HCT116 (cell line): ENCODE data around the gene AVP. TPM values are rescaled to one million over a fixed set of nuclear protein-coding genes. Genes with fewer than 3 reads are reported as not detected.

Experiments used
- ATAC-seq: fragments of 200-7000 bp; cut with Tn5 transposase; 2 replicates; pipeline ENCODE4 v1.9.1; 2020; ENCODE audit warnings: mild to moderate bottlenecking, moderate library complexity
- BruUV-seq: library from RNA; stranded (reverse); fragments of 400-500 nt; replicated peaks from 2 replicates; lab custom pipeline; 2021; lab: Mats Ljungman, UMichigan
- CTCF ChIA-PET: fragments of 300-600 bp; sonication (Branson Sonifier 250); formaldehyde crosslinking; loops from one replicate; lab custom pipeline; 2021; ENCODE audit warnings: antibody characterized with exemption; lab: Charles Lee
- POLR2A ChIA-PET: fragments of 300-600, 350-600 bp; sonication (Branson Sonifier 250); formaldehyde crosslinking; loops from one replicate; lab custom pipeline; 2021; ENCODE audit warnings: antibody characterized with exemption; lab: Charles Lee
- RAD21 ChIA-PET, 2 experiments: fragments of 300-600 bp; sonication (Branson Sonifier 250); formaldehyde crosslinking; loops; one replicate each; lab custom pipeline; 2023; ENCODE audit warnings: low total read pairs in 2 of 2; ENCODE audit not compliant: uncharacterized antibody in 2 of 2, unreplicated experiment in 2 of 2, low non-redundant PET in 1 of 2; lab: Charles Lee
- DNase-seq: peaks from one replicate; pipeline ENCODE4 v3.0.0-alpha.2; 2010; ENCODE audit warnings: low read depth, low spot score
- H2AFZ ChIP-seq: fragments of 200-600 bp; shearing (Covaris generic), sonication (generic); 2 replicates; pipeline ENCODE4 v1.6.1; 2017; ENCODE audit warnings: low read depth, mixed run types, mixed read lengths, antibody characterized with exemption, low read length; ENCODE audit not compliant: poor library complexity, severe bottlenecking
- H3K27ac ChIP-seq: 2 replicates; pipeline ENCODE4 v1.5.1; 2012; ENCODE audit warnings: low read depth, low read length
- H3K27me3 ChIP-seq: fragments of 200-600 bp; sonication (generic); 2 replicates; pipeline ENCODE4 v1.6.1; 2016; ENCODE audit warnings: mixed run types, low read length, mixed read lengths; ENCODE audit not compliant: insufficient read depth
- H3K36me3 ChIP-seq, 2 experiments: fragments of 200-500 bp in 1 of 2; fragments of 200-600 bp in 1 of 2; sonication (Bioruptor generic) in 1 of 2; sonication (generic) in 1 of 2; 2 replicates each; pipeline versions ENCODE4 v1.5.1 to v1.6.1; 2014 to 2016; ENCODE audit warnings: low read length in 2 of 2, inconsistent platforms in 1 of 2, mixed read lengths in 1 of 2, mixed run types in 1 of 2; ENCODE audit not compliant: insufficient read depth in 2 of 2, control insufficient read depth in 1 of 2
- H3K4me1 ChIP-seq, 2 experiments: fragments of 200-600 bp in 1 of 2; sonication (generic) in 1 of 2; 2 replicates each; pipeline versions ENCODE4 v1.5.1 to v1.6.1; 2012 to 2017; ENCODE audit warnings: low read length in 2 of 2, inconsistent platforms in 1 of 2, mild to moderate bottlenecking in 1 of 2, mixed read lengths in 1 of 2, mixed run types in 1 of 2, moderate library complexity in 1 of 2; ENCODE audit not compliant: insufficient read depth in 2 of 2, control insufficient read depth in 1 of 2
- H3K4me2 ChIP-seq: fragments of 200-600 bp; sonication (generic); 2 replicates; pipeline ENCODE4 v1.6.1; 2017; ENCODE audit warnings: mixed run types, low read length, mixed read lengths
- H3K4me3 ChIP-seq, 2 experiments: fragments of 200-600 bp in 1 of 2; sonication (generic) in 1 of 2; replicated peaks in 1 of 2; 2 replicates each; pipeline ENCODE4 v1.5.1; 2011 to 2016; ENCODE audit warnings: low read length in 2 of 2, control low read depth in 1 of 2, low read depth in 1 of 2, mild to moderate bottlenecking in 1 of 2, mixed read lengths in 1 of 2, mixed run types in 1 of 2
- H3K79me2 ChIP-seq: fragments of 200-600 bp; sonication (generic); 2 replicates; pipeline ENCODE4 v1.6.1; 2017; ENCODE audit warnings: mild to moderate bottlenecking, mixed run types, low read length, moderate library complexity, mixed read lengths; ENCODE audit not compliant: insufficient read depth
- H3K9ac ChIP-seq: fragments of 200-600 bp; sonication (generic); 2 replicates; pipeline ENCODE4 v1.6.1; 2016; ENCODE audit warnings: low read length, mixed read lengths
- H3K9me2 ChIP-seq: fragments of 200-600 bp; sonication (generic), shearing (Covaris generic); 2 replicates; pipeline ENCODE4 v1.6.1; 2017; ENCODE audit warnings: mixed run types, mild to moderate bottlenecking, moderate library complexity; ENCODE audit not compliant: insufficient read depth
- H3K9me3 ChIP-seq, 2 experiments: fragments of 200-500 bp in 1 of 2; fragments of 200-600 bp in 1 of 2; sonication (Bioruptor generic) in 1 of 2; sonication (generic) in 1 of 2; 2 replicates each; pipeline ENCODE4 v1.6.1; 2014 to 2017; ENCODE audit warnings: low read length in 2 of 2, mixed read lengths in 2 of 2, inconsistent platforms in 1 of 2, low read depth in 1 of 2, mild to moderate bottlenecking in 1 of 2, mixed run types in 1 of 2, moderate library complexity in 1 of 2; ENCODE audit not compliant: control insufficient read depth in 1 of 2, insufficient read depth in 1 of 2
- H4K20me1 ChIP-seq: fragments of 200-600 bp; sonication (generic), shearing (Covaris generic); 2 replicates; pipeline ENCODE4 v1.6.1; 2017; ENCODE audit warnings: mixed run types, mild to moderate bottlenecking, moderate library complexity; ENCODE audit not compliant: insufficient read depth
- CBX3 ChIP-seq: IDR thresholded peaks from 2 replicates; pipeline ENCODE4 v1.6.1; 2012; ENCODE audit warnings: low read depth
- ELF1 ChIP-seq: IDR thresholded peaks from 2 replicates; pipeline ENCODE4 v1.6.1; 2012; ENCODE audit warnings: low read depth, borderline replicate concordance
- EZH2 ChIP-seq: fragments of 200-600 bp; sonication (generic); IDR thresholded peaks from 2 replicates; pipeline ENCODE4 v1.6.1; 2017; ENCODE audit warnings: antibody characterized with exemption, mixed run types
- EZH2phosphoT487 ChIP-seq: fragments of 200-600 bp; IDR thresholded peaks from 2 replicates; pipeline ENCODE4 v1.6.1; 2018; ENCODE audit warnings: antibody characterized with exemption, borderline replicate concordance
- POLR2A ChIP-seq: IDR thresholded peaks from 2 replicates; pipeline ENCODE4 v1.7.0; 2011; ENCODE audit warnings: borderline replicate concordance; ENCODE audit not compliant: insufficient read depth, insufficient read length; ENCODE audit errors: extremely low read depth
- POLR2AphosphoS5 ChIP-seq: IDR thresholded peaks from 2 replicates; pipeline ENCODE4 v1.6.1; 2011; ENCODE audit warnings: mild to moderate bottlenecking, low read depth, low read length, moderate library complexity
- SIN3A ChIP-seq: IDR thresholded peaks from 2 replicates; pipeline ENCODE4 v1.6.1; 2012; ENCODE audit warnings: low read depth
- SP1 ChIP-seq: IDR thresholded peaks from 2 replicates; pipeline ENCODE4 v1.6.1; 2012; ENCODE audit warnings: low read depth
- SRF ChIP-seq: IDR thresholded peaks from 2 replicates; pipeline ENCODE4 v1.6.1; 2012; ENCODE audit warnings: low read depth
- YY1 ChIP-seq: IDR thresholded peaks from 2 replicates; pipeline ENCODE4 v1.6.1; 2011; ENCODE audit warnings: low read length, low read depth, moderate library complexity, mild to moderate bottlenecking; ENCODE audit not compliant: insufficient replicate concordance; ENCODE audit errors: extremely low read depth
- ZNF274 ChIP-seq: fragments of 200-500 bp; sonication (Bioruptor generic); IDR thresholded peaks from 2 replicates; pipeline ENCODE4 v1.6.1; 2014; ENCODE audit warnings: mild to moderate bottlenecking, low read depth, low read length, inconsistent platforms
- intact Hi-C: fragments of 100-400 bp; cut with micrococcal nuclease; formaldehyde crosslinking; loops from 2 replicates; pipeline ENCODE4 v1.10.0; 2022
- total RNA-seq: library from RNA; stranded (reverse); gene quantifications from one replicate; pipeline ENCODE4 v1.2.1, GENCODE V29; 2021; ENCODE audit not compliant: unreplicated experiment
- TF ChIP-seq, protein P1 (sequence below): IDR thresholded peaks from 2 replicates; pipeline ENCODE4 v1.6.1; 2012; ENCODE audit warnings: low read depth
- TF ChIP-seq, protein P2 (sequence below): IDR thresholded peaks from 2 replicates; pipeline ENCODE4 v1.6.1; 2012

The AVP gene
- total RNA-seq, 1 experiment from 2014 or later = not detected

DNA sequence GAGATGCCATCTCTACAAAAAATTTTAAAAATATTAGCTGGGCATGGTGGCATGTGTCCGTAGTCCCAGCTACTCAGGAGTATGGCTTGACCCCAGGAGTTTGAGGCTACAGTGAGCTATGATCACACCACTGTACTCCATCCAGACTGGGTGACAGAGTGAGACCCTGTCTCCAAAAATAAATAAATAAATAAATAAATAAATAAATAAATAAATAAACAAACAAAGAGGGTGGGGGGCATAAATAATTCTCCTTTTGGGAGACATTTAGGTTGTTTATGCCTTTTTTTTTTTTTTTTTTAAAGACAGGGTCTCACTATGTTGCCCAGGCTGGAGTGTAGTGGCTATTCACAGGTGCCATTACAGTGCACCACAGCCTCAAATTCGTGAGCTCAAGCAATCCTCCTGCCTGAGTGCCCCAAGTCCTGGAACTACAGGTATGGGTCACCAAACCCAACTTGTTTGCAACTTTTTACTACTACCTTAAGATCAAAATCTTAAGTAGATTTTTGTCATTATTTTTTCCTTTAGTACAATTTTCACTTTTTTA, 45.6 kb upstream of the AVP start:
- Histone ChIP-seq H3K4me2 (no peak overlapping the region), H4K20me1 (no peaks in the 10 kb centered on the region), H3K9me3 (no peaks in the 10 kb centered on the region; a peak in 1 of 4 replicates), H3K27ac (no peak overlapping the region), H2AFZ (no peak overlapping the region), H3K36me3 (no peaks in the 10 kb centered on the region), H3K9me2 (no peaks in the 10 kb centered on the region), H3K4me3 (no peak overlapping the region), H3K27me3 (no peaks in the 10 kb centered on the region), H3K4me1 (peaks cover 0 to under 1% of the 10 kb centered on the region in 2 experiments; a peak in 2 of 4 replicates), H3K9ac (no peak overlapping the region), H3K79me2 (peaks cover 18% of the 10 kb centered on the region)
- no peak for TF ChIP-seq ZNF274
- TF ChIP-seq SIN3A = no peak
- TF ChIP-seq POLR2A = no peak
- TF ChIP-seq EZH2phosphoT487 = no peak
- TF ChIP-seq, protein P1, sequence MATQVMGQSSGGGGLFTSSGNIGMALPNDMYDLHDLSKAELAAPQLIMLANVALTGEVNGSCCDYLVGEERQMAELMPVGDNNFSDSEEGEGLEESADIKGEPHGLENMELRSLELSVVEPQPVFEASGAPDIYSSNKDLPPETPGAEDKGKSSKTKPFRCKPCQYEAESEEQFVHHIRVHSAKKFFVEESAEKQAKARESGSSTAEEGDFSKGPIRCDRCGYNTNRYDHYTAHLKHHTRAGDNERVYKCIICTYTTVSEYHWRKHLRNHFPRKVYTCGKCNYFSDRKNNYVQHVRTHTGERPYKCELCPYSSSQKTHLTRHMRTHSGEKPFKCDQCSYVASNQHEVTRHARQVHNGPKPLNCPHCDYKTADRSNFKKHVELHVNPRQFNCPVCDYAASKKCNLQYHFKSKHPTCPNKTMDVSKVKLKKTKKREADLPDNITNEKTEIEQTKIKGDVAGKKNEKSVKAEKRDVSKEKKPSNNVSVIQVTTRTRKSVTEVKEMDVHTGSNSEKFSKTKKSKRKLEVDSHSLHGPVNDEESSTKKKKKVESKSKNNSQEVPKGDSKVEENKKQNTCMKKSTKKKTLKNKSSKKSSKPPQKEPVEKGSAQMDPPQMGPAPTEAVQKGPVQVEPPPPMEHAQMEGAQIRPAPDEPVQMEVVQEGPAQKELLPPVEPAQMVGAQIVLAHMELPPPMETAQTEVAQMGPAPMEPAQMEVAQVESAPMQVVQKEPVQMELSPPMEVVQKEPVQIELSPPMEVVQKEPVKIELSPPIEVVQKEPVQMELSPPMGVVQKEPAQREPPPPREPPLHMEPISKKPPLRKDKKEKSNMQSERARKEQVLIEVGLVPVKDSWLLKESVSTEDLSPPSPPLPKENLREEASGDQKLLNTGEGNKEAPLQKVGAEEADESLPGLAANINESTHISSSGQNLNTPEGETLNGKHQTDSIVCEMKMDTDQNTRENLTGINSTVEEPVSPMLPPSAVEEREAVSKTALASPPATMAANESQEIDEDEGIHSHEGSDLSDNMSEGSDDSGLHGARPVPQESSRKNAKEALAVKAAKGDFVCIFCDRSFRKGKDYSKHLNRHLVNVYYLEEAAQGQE = no peak
- no peak for TF ChIP-seq SRF
- no peak for TF ChIP-seq EZH2
- no peak for TF ChIP-seq YY1
- TF ChIP-seq ELF1 = no peak
- no peak for TF ChIP-seq CBX3
- TF ChIP-seq POLR2AphosphoS5 = no peak
- TF ChIP-seq SP1 = no peak
- TF ChIP-seq, protein P2, sequence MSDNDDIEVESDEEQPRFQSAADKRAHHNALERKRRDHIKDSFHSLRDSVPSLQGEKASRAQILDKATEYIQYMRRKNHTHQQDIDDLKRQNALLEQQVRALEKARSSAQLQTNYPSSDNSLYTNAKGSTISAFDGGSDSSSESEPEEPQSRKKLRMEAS = no peak
- RAD21 ChIA-PET = no interaction called here
- no peak for ATAC-seq
- no peak for DNase-seq
- intact Hi-C loops = no loop called here
- BruUV-seq = no TSS peak
- POLR2A ChIA-PET = no interaction called here
- CTCF ChIA-PET = no interaction called here
